Testis (tissue), 3 donors: ENCODE measurements around the gene BAIAP2. TPM values are rescaled to one million over a fixed set of nuclear protein-coding genes. Genes with fewer than 3 reads are reported as not detected.

Experiments used
- DNase-seq: peaks from one replicate; pipeline ENCODE4 v3.0.0-alpha.2; 2019
- H3K27ac ChIP-seq, 2 donors: fragments of 200-600 bp; sonication (generic); one replicate each; pipeline ENCODE4 v1.5.1; 2019
- H3K27me3 ChIP-seq: fragments of 200-600 bp; sonication (generic); one replicate; pipeline ENCODE4 v1.5.1; 2019
- H3K36me3 ChIP-seq: fragments of 200-600 bp; sonication (generic); one replicate; pipeline ENCODE4 v1.5.1; 2017; ENCODE audit warnings: low read depth; ENCODE audit errors: missing control alignments
- H3K4me1 ChIP-seq: fragments of 200-600 bp; sonication (generic); one replicate; pipeline ENCODE4 v1.5.1; 2019
- H3K4me3 ChIP-seq, 2 donors: fragments of 200-600 bp; sonication (generic); one replicate each; pipeline ENCODE4 v1.5.1; 2017 to 2019
- H3K9me3 ChIP-seq: fragments of 200-600 bp; sonication (generic); one replicate; pipeline ENCODE4 v1.5.1; 2017
- POLR2A ChIP-seq: fragments of 450-650 bp; IDR thresholded peaks from one replicate; pipeline ENCODE4 v1.6.1; 2017; ENCODE audit warnings: antibody characterized with exemption, mild to moderate bottlenecking, moderate library complexity
- WGBS, 2 donors: methylation state at CpG; one replicate each; pipeline ENCODE4 v1.1.5; 2018; 5-methylcytosine and 5-hydroxymethylcytosine counted together
- intact Hi-C: fragments of 100-400 bp; cut with DNase I; formaldehyde crosslinking; loops from one replicate; pipeline ENCODE4 v1.15.1; 2023; ENCODE audit warnings: low total_unique reads
- polyA plus RNA-seq: library from polyadenylated mRNA; stranded (reverse); fragments of 350-450 nt; fragmentation: Illumina TruSeq; extraction: RNeasy Lipid Tissue Mini Kit (QIAGEN cat#74804); gene quantifications from one replicate; pipeline ENCODE4 v1.2.3, GENCODE V29; 2014; ENCODE audit warnings: low read depth, low replicate concordance; ENCODE audit not compliant: insufficient read depth
- total RNA-seq, 2 donors: library from RNA; depleted of rRNA; stranded (reverse); fragments of >200 nt; gene quantifications; one replicate each; pipeline ENCODE4 v1.2.3, GENCODE V29; 2016
- TF ChIP-seq, protein P1 (sequence below), 3 experiments: fragments of 450-650 bp in 2 of 3; fragments of 200-600 bp in 1 of 3; sonication (generic) in 1 of 3; IDR thresholded peaks; one replicate each; pipeline ENCODE4 v1.5.1; 2016 to 2019; ENCODE audit warnings: antibody characterized with exemption in 3 of 3, mild to moderate bottlenecking in 2 of 3, moderate library complexity in 1 of 3

Gene BAIAP2
- total and polyA plus RNA-seq, 3 donors from 2014 or later: 36.7 to 67.5 (median 67.3) TPM

- intact Hi-C loops: loop anchor here (10.0 kb wide), 1 partner anchor 107 kb away; no protein-coding TSS in a partner anchor
- Histone ChIP-seq H3K36me3 (no peaks in the 10 kb centered on the region), H3K27ac (no peak overlapping the region), H3K4me3 (no peak overlapping the region), H3K9me3 (no peaks in the 10 kb centered on the region), H3K4me1 (peaks cover 8% of the 10 kb centered on the region), H3K27me3 (no peaks in the 10 kb centered on the region)
- TF ChIP-seq, protein P1, sequence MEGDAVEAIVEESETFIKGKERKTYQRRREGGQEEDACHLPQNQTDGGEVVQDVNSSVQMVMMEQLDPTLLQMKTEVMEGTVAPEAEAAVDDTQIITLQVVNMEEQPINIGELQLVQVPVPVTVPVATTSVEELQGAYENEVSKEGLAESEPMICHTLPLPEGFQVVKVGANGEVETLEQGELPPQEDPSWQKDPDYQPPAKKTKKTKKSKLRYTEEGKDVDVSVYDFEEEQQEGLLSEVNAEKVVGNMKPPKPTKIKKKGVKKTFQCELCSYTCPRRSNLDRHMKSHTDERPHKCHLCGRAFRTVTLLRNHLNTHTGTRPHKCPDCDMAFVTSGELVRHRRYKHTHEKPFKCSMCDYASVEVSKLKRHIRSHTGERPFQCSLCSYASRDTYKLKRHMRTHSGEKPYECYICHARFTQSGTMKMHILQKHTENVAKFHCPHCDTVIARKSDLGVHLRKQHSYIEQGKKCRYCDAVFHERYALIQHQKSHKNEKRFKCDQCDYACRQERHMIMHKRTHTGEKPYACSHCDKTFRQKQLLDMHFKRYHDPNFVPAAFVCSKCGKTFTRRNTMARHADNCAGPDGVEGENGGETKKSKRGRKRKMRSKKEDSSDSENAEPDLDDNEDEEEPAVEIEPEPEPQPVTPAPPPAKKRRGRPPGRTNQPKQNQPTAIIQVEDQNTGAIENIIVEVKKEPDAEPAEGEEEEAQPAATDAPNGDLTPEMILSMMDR (IDR thresholded peaks at IDR 0.05): no peak
- TF ChIP-seq POLR2A: no peak
- DNase-seq: no peak
- WGBS, 2 donors: 94 to 95% methylated on average over 12 to 23 of the region's 23 CpGs
Observed at GRCh38 chr17:81091774-81092517, 57.0 kb downstream of the BAIAP2 start.

- no peak overlapping the region for H3K27ac ChIP-seq
- no peaks in the 10 kb centered on the region for H3K27me3 ChIP-seq
- WGBS, 2 donors: 90% methylated on average over 19 to 24 of the region's 24 CpGs
- TF ChIP-seq POLR2A: no peak
- TF ChIP-seq, protein P1 (IDR thresholded peaks at IDR 0.05): no peak
- no peak overlapping the region for H3K4me3 ChIP-seq
- no peak for DNase-seq
- no peaks in the 10 kb centered on the region for H3K36me3 ChIP-seq
- no peaks in the 10 kb centered on the region for H3K9me3 ChIP-seq
- H3K4me1 ChIP-seq: peaks cover 12% of the 10 kb centered on the region
- intact Hi-C loops: loop anchor here (10.0 kb wide), 1 partner anchor 108 kb away; no protein-coding TSS in a partner anchor
Observed at GRCh38 chr17:81092518-81093095, 57.7 kb downstream of the BAIAP2 start.

DNA sequence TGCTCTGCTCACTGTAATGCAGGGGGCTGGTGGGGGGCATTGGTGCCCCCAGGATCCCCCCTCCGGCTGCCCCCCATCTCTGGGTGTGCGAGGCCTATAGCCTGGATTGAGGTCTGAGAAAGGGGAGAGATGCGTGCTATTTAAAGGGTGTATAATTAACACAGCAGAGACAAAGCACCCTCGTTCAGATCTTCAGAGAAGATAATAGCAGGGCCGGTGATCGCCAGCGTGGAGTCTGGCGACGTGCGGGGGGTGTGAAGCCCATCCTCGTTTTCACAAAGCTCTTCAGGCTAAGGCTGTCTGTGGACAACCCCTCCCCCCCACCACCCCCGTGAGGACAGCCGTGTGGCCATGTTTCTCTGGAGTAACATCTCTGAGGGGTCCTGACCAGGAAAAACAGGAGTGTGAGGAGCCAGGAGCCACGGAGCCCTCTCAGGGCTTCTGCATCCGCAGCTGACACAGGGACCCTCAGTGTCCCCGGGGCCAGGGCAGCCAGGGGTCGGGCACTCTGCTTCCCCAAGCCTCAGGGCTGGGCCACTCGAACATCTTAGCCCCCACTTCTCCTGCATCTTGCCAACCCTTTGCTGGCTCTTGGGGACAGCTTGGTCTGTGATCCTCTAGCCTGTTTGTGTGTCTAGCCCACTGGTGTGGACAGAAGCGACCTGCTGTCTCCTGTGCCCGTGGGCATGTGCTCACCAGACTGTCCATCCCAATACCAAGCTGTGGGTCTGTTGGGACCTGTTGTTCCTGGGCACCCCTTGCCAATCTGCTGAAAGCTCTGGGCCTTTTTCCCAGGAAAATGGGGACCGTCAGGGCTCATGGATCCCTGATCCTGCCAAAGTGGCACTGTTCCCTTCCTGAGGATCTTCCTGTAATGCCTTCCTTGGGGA, 58.9 kb downstream of the BAIAP2 start:
- no peak overlapping the region for H3K27ac ChIP-seq
- DNase-seq: no peak
- H3K27me3 ChIP-seq: no peaks in the 10 kb centered on the region
- no peak for TF ChIP-seq POLR2A
- TF ChIP-seq, protein P1 (IDR thresholded peaks at IDR 0.05): no peak
- H3K36me3 ChIP-seq: no peaks in the 10 kb centered on the region
- WGBS, 2 donors: 86 to 92% methylated on average over 15 to 21 of the region's 21 CpGs
- H3K4me3 ChIP-seq: no peak overlapping the region
- intact Hi-C loops: loop anchor here (10.0 kb wide), 1 partner anchor 109 kb away; no protein-coding TSS in a partner anchor
- H3K9me3 ChIP-seq: no peaks in the 10 kb centered on the region
- peaks cover 21% of the 10 kb centered on the region for H3K4me1 ChIP-seq

DNA sequence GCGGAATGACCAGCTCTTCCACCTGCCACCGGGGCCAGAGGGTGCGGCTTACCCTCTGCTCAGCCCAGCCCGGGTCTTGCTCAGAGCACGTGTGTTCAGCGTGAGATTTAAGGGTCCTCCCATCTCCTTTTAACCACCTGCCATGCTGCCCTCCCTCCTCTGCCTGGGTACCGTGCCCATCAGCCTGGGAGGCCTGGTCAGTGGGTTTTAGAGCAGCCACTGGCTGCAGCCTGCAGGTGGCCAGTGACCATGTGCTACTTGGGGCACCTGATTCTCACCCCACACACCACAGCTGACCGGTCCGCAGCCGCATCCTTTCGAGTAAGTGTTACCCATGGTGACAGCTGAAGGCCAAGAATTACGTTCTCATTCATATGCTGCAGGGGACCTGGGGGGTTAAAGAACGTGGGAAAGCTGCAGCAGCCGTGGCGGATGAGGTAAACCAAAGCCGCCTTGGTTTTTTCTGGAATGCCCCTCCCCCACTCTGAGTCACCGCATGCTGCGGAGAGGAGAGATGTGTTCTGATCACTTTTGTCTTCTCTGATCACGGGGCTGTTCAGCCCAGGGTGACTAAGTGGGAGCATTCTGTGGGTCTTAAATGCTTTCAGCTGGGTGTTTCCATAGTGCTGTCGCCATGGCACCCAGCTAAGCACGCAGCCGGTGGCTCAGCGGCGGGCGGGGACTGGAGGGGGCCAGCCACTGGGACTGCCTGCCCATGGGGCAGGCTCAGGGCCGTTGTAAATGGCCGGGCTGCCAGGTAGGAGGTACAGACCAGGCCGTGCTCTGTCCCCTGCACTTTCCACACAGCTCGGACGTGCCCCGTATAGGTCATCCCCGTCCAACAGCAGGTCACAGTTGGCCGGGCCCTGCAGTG, 59.8 kb downstream of the BAIAP2 start:
- no peak for DNase-seq
- Histone ChIP-seq H3K27ac (no peak overlapping the region), H3K9me3 (no peaks in the 10 kb centered on the region), H3K4me3 (no peak overlapping the region), H3K36me3 (no peaks in the 10 kb centered on the region), H3K4me1 (peaks cover 21% of the 10 kb centered on the region), H3K27me3 (no peaks in the 10 kb centered on the region)
- TF ChIP-seq, protein P1 (IDR thresholded peaks at IDR 0.05): no peak
- no peak for TF ChIP-seq POLR2A
- intact Hi-C loops: loop anchor here (5.0 to 10.0 kb wide), 2 partner anchors 67 to 110 kb away; no protein-coding TSS in a partner anchor
- 81 to 86% methylated on average over 30 to 33 of the region's 33 CpGs for WGBS, 2 donors
